ENCODE measurements around the gene OXER1.

OXER1 gene

GRCh38 chr2:42795275-42795674 is 31.3 kb upstream of the OXER1 start:
- in situ Hi-C loops (cut with MboI; ENCODE audit: low pct_unique_long_range_greater_than_20kb, low sequenced_read_pairs, unreplicated experiment) = no loop called here
- DNase-seq (ENCODE audit: low spot score) = no peak
- no peak for TF ChIP-seq CTCF (IDR thresholded peaks at IDR 0.05; ENCODE audit: extremely low read depth, insufficient read depth, missing control alignments)

GRCh38 chr2:42794271-42795046 is 30.5 kb upstream of the OXER1 start:
- in situ Hi-C loops (cut with MboI; ENCODE audit: low pct_unique_long_range_greater_than_20kb, low sequenced_read_pairs, unreplicated experiment) = no loop called here
- DNase-seq (ENCODE audit: low spot score) = peak; percentile 60
- TF ChIP-seq CTCF (IDR thresholded peaks at IDR 0.05; ENCODE audit: extremely low read depth, insufficient read depth, missing control alignments) = peak; percentile 53

- no peak for TF ChIP-seq CTCF (IDR thresholded peaks at IDR 0.05; ENCODE audit: extremely low read depth, insufficient read depth, missing control alignments)
- peak; percentile 48 for DNase-seq (ENCODE audit: low spot score)
- in situ Hi-C loops (cut with MboI; ENCODE audit: low pct_unique_long_range_greater_than_20kb, low sequenced_read_pairs, unreplicated experiment) = no loop called here
Observed at GRCh38 chr2:42793334-42794270, 29.7 kb upstream of the OXER1 start.

- TF ChIP-seq CTCF (IDR thresholded peaks at IDR 0.05; ENCODE audit: extremely low read depth, insufficient read depth, missing control alignments) = peak; percentile 27
- in situ Hi-C loops (cut with MboI; ENCODE audit: low pct_unique_long_range_greater_than_20kb, low sequenced_read_pairs, unreplicated experiment) = no loop called here
- DNase-seq (ENCODE audit: low spot score) = peak; percentile 73
Observed at GRCh38 chr2:42792583-42793333, 28.8 kb upstream of the OXER1 start, which contains the start of gene HAAO. HAAO (minus strand) TSS chr2:42792583; CDS start chr2:42792536, 47 bp downstream.

GRCh38 chr2:42792087-42792582 is 28.2 kb upstream of the OXER1 start:
- no peak for TF ChIP-seq CTCF (IDR thresholded peaks at IDR 0.05; ENCODE audit: extremely low read depth, insufficient read depth, missing control alignments)
- no peak for DNase-seq (ENCODE audit: low spot score)
- in situ Hi-C loops (cut with MboI; ENCODE audit: low pct_unique_long_range_greater_than_20kb, low sequenced_read_pairs, unreplicated experiment) = no loop called here

- in situ Hi-C loops (cut with MboI; ENCODE audit: low pct_unique_long_range_greater_than_20kb, low sequenced_read_pairs, unreplicated experiment) = no loop called here
- no peak for TF ChIP-seq CTCF (IDR thresholded peaks at IDR 0.05; ENCODE audit: extremely low read depth, insufficient read depth, missing control alignments)
- no peak for DNase-seq (ENCODE audit: low spot score)
Observed at GRCh38 chr2:42791606-42792005, 27.7 kb upstream of the OXER1 start.
